ENCODE data around the gene OR10V1. TPM values are rescaled to one million over a fixed set of nuclear protein-coding genes. Genes with fewer than 3 reads are reported as not detected.

The OR10V1 gene
- total RNA-seq, result not detected

GRCh38 chr11:59713745-59714144 is at the start of gene OR10V1:
Gene OR10V1 (minus strand): TSS chr11:59713845. CDS start chr11:59713845, 0 bp downstream.
- ATAC-seq, result no peak

GRCh38 chr11:59761993-59762392 is 48.3 kb upstream of the OR10V1 start:
- no peak for ATAC-seq

- no peak for ATAC-seq
Observed at GRCh38 chr11:59760771-59761170, 47.1 kb upstream of the OR10V1 start.

- no peak for ATAC-seq
Observed at GRCh38 chr11:59759900-59760299, 46.3 kb upstream of the OR10V1 start.

GRCh38 chr11:59758401-59759037 is 44.9 kb upstream of the OR10V1 start:
- ATAC-seq, result no peak

- peak; percentile 81 for ATAC-seq
Observed at GRCh38 chr11:59756845-59757244, 43.2 kb upstream of the OR10V1 start.

GRCh38 chr11:59756558-59756840 is 42.9 kb upstream of the OR10V1 start:
- peak; percentile 37 for ATAC-seq

- peak; percentile 79 for ATAC-seq
Observed at GRCh38 chr11:59755701-59756557, 42.3 kb upstream of the OR10V1 start.

- peak; percentile 85 for ATAC-seq
Observed at GRCh38 chr11:59754859-59755700, 41.4 kb upstream of the OR10V1 start, which contains the start of gene STX3. Gene STX3 (plus strand): TSS chr11:59755376. CDS start chr11:59755606, 230 bp downstream.

- no peak for ATAC-seq
Observed at GRCh38 chr11:59754494-59754858, 40.8 kb upstream of the OR10V1 start.

- peak; percentile 65 for ATAC-seq
Observed at GRCh38 chr11:59753650-59754493, 40.2 kb upstream of the OR10V1 start.

GRCh38 chr11:59746111-59746510 is 32.5 kb upstream of the OR10V1 start:
- ATAC-seq, result no peak

GRCh38 chr11:59730896-59731565 is 17.4 kb upstream of the OR10V1 start:
- no peak for ATAC-seq

GRCh38 chr11:59729834-59730233 is 16.2 kb upstream of the OR10V1 start:
- ATAC-seq, result no peak

GRCh38 chr11:59728913-59729312 is 15.3 kb upstream of the OR10V1 start:
- ATAC-seq, result no peak

- ATAC-seq, result no peak
Observed at GRCh38 chr11:59728154-59728553, 14.5 kb upstream of the OR10V1 start.

- no peak for ATAC-seq
Observed at GRCh38 chr11:59727426-59727825, 13.8 kb upstream of the OR10V1 start.

- ATAC-seq, result no peak
Observed at GRCh38 chr11:59724066-59724465, 10.4 kb upstream of the OR10V1 start.

GRCh38 chr11:59719556-59719955 is 5.9 kb upstream of the OR10V1 start:
- ATAC-seq, result no peak

- ATAC-seq, result no peak
Observed at GRCh38 chr11:59716051-59716450, 2.4 kb upstream of the OR10V1 start.

GRCh38 chr11:59710136-59710847 is 3.4 kb downstream of the OR10V1 start:
- no peak for ATAC-seq
